GM19025 (cell line): Measurements from ENCODE around the gene HAL.

ENCODE experiments used
- ATAC-seq: cut with Tn5 transposase; IDR thresholded peaks from one replicate; pipeline ENCODE4 v1.9.1; 2021; ENCODE audit warnings: mild to moderate bottlenecking, low read depth, moderate library complexity; ENCODE audit not compliant: unreplicated experiment

Gene HAL

GRCh38 chr12:96015672-96016071 lies 19.5 kb upstream of the HAL start:
- no peak for ATAC-seq

GRCh38 chr12:96014943-96015599 lies 18.9 kb upstream of the HAL start:
- no peak for ATAC-seq

GRCh38 chr12:96007729-96008128 lies 11.6 kb upstream of the HAL start:
- no peak for ATAC-seq

- ATAC-seq, result no peak
These were observed 10.6 kb upstream of the HAL start for GRCh38 chr12:96006727-96007126.

GRCh38 chr12:96000858-96001257 lies 4.7 kb upstream of the HAL start:
- ATAC-seq, result no peak

- ATAC-seq, result no peak
These were observed 3.3 kb upstream of the HAL start for GRCh38 chr12:95999484-95999883.

GRCh38 chr12:95998611-95999286 lies 2.6 kb upstream of the HAL start:
- ATAC-seq, result peak; percentile 88

- no peak for ATAC-seq
These were observed 1.9 kb upstream of the HAL start for GRCh38 chr12:95997911-95998510.

- ATAC-seq, result no peak
These were observed 1.1 kb upstream of the HAL start for GRCh38 chr12:95997276-95997675.

- ATAC-seq, result no peak
These were observed 709 bp downstream of the HAL start for GRCh38 chr12:95995238-95996031.

- no peak for ATAC-seq
These were observed 1.7 kb downstream of the HAL start for GRCh38 chr12:95994476-95994875.

GRCh38 chr12:95993907-95994306 lies 2.2 kb downstream of the HAL start:
- no peak for ATAC-seq

GRCh38 chr12:95990136-95990535 lies 6.0 kb downstream of the HAL start:
- no peak for ATAC-seq

- no peak for ATAC-seq
These were observed 6.5 kb downstream of the HAL start for GRCh38 chr12:95989504-95990123.

GRCh38 chr12:95988506-95989275 lies 7.5 kb downstream of the HAL start:
- no peak for ATAC-seq

- ATAC-seq, result no peak
These were observed 9.2 kb downstream of the HAL start for GRCh38 chr12:95986635-95987570.

- no peak for ATAC-seq
These were observed 11.5 kb downstream of the HAL start for GRCh38 chr12:95984682-95985081.

- ATAC-seq, result no peak
These were observed 13.5 kb downstream of the HAL start for GRCh38 chr12:95982602-95983001.

- no peak for ATAC-seq
These were observed 15.7 kb downstream of the HAL start for GRCh38 chr12:95980437-95980836.
